SKM-1 treated with dmso at 0.1 percent for 144 hours (cell line): ENCODE data around the gene ELL.

ENCODE experiments used
- DNase-seq: peaks from one replicate; lab custom pipeline; 2025; ENCODE audit not compliant: unreplicated experiment; lab: John Stamatoyannopoulos, UW

Gene ELL

DNA sequence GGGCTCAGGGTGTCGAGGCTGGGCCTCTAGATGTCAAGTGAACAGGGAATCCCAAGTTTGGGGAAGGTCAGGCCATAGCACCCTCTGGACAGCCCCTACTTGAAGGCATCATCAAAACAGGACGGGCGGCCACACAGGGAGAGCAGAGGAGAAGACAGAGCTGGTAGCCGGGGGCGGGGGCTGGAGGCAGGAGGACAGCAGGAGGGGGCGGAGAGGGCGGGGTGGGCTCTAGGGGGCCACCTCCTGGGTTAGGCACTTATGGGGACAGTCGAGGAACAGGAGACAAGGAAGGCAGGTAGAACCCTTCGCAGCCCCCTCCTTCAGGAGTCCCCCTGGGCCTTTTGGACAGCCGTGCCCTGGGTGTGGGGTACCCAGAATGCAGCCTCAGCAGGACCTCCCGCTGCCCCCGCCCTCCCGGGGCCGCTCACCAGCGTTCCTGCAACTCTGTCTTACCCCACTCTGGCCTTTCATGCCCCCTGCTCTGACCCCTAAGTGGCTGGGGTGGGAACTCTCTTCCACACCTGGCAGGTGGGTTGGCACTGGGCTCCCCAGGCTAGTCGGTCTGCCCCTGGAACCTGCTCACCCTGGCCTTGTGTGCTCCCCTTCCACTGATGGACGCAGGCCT, 96.9 kb downstream of the ELL start:
- DNase-seq: no peak

DNA sequence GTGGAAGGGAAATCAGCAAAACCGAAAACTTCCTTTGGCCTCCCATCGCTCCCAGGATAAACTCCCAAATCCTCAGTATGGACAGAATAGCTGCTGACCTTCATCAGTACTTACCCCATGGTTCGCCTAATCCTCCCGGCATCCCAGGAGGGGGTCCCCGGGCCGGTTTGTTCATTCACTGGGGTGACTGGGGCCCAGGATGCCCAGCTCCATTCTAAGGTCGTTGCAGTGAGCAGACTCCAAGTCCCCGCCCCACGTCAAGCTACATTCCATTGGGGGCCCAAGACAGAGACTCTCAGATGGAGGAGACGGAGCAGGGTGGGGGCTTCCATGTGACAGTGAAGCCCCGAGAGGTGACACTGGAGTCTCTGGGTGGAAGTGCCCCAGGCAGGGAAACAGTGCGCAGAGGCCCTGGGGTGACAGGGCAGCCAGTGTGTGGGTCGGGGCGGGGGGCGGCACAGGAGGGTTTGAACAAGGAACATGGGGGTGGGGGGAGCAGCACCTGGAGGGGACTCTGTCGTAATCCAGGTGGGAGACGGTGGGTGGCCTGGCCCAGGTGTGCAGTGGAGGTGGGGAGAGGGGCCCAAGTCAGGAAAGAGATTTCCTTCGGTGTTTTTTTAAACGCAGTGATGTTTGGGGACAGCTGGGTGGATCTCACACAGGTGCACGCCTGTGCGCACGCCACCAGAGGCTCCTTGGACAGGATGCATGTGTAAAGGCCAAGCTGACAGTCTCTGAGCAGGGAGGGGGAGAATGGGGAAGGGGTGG, 97.6 kb downstream of the ELL start:
- DNase-seq: no peak

DNA sequence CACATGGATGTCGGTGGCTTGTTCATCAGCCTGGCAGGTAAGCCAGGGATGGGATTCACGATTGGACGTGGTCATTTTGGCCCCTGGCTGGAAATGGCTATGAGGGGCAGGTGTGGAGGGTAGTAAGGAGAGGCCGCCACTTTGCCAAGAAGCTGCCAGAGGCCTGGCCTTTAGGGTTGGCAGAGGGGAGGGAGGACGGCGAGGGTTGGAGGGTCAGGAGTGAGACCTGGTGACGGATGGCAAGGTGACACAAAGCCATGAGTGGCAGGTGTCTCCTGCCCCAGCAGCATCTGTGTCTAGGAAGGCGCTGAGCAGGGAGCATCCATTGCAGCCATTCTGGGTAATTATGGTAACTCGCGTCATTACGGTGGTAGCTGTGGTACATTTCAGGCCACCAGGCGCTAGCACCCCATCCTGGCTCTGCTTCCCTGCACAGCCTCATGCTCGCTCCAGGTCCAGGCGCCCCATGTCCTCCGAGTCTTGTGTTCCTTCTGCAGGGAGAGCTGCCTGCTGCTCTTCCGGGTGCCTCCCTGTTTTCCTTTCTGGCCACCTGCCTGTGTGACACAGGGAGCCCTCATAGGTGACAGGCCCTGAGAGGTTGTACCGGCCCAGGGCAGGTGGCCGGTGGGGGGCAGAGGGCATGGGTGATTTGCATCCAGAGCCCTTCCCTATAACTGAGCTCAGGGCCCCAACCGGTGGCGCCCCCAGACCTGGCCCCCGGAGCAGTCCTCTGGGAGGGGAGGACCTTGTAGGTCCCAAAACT, 98.4 kb downstream of the ELL start:
- no peak for DNase-seq

DNA sequence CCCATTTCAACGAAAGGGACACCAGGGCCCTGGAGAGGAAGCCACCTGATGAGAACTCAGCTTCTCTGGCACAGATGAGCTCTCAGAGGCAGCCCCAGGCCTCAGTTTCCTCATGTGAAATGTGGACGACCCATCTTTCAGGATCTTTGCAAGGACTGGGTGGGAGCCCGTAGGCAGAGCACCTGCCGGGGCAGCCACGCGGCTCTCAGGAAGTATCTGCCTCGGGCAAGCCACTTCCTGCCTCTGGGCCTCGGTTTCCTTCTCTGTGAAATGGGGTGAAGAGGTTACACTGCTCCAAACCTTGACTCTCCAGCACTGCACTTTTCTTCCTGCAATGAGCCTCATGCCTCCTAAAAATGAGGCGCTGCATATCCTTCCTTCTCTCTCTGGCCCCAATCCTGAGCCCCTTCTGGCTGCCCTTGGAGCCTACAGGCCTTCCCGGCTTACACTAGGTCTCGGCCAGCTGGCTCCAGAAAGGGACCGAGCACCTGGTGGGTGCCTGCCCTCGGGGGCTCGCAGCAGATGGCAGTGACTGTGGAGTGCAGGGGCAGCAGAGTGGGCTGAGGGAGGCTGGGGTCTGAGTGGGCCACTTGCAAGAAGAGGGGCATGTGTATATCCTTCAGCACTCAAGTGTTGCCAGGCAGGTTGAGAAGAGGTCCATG, 99.2 kb downstream of the ELL start:
- no peak for DNase-seq

GRCh38 chr19:18421371-18421959, 100.4 kb downstream of the ELL start:
- no peak for DNase-seq

GRCh38 chr19:18420930-18421329, 100.9 kb downstream of the ELL start:
- no peak for DNase-seq

- no peak for DNase-seq
Observed at GRCh38 chr19:18419699-18420460, 102.0 kb downstream of the ELL start.

DNA sequence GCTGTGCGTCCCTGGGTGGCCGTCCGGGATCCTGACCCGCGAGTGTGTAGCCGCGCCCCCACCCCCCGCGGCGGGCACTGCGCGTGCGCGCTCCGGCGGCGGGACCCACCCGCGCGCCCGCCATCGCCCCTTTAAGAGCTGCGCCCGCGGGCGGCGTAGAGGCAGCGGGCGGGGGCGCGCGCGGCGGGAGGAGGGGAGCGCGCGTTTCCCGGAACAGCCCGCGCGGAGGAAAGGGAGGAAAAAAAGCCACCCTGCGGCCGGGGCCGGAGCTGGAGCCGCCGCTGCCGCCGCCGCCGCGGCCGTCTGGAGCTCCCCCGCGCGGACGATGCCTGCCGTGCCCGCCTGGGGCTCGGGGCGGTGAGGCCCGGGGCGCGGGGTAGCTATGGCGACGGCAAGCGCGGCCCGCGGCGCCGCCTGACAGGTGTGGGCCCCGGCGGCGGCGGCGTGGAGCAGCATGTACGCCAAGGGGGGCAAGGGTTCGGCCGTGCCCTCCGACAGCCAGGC, 102.6 kb downstream of the ELL start, which contains the start of gene SSBP4:
Gene SSBP4 (plus strand): TSS at position 204 of the 504 bp plus-strand sequence. CDS start 251 bp downstream, at position 455.
- peak; percentile 83 for DNase-seq

GRCh38 chr19:18418483-18419194, 103.2 kb downstream of the ELL start:
- no peak for DNase-seq

DNA sequence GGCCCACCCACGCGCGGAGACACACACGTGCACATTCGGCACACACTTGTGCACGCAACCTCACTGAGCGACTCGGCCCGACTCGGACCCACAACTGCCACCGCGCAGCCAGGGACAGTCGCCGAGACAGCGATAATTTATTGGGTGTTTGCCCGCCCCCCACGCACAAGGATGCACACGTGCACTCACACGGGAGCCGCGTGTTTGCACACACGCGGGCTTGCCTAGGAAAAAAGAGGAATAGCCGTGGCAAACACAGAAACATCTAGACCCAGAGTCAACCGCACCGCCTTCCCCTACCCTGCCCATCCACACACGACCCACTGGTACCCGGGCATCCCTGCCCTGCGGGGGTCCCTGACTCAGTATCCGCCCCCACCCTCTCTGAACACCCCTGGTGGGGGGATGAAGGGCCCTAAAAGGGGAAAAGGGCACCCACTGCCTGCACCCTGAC, 103.8 kb downstream of the ELL start:
- DNase-seq: no peak

- peak; percentile 82 for DNase-seq
Observed at GRCh38 chr19:18417250-18418028, 104.4 kb downstream of the ELL start.

DNA sequence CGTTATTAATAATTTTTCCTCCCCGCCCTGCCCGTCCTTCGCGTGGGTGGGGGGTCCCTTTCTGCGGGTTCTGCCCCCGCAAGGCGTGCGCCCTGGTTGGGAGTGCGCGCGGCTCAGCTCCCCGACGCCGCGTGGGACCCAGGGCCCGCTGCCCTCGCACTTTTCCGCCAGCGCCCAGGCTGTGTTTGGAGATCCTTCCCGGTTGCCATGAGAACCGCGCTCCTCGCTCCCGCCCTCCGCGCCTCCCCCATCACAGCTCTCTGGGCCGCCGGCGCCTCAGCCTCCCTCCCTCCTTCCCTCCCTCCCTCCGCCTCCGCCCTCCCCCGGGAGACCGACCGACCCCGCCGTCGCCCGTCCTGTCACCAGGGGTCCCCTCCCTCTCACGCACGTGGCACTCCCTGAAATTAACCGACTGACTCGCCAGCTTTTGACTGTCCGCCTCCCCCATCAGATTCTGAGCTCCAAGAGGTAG, 105.1 kb downstream of the ELL start:
- peak; percentile 82 for DNase-seq

DNA sequence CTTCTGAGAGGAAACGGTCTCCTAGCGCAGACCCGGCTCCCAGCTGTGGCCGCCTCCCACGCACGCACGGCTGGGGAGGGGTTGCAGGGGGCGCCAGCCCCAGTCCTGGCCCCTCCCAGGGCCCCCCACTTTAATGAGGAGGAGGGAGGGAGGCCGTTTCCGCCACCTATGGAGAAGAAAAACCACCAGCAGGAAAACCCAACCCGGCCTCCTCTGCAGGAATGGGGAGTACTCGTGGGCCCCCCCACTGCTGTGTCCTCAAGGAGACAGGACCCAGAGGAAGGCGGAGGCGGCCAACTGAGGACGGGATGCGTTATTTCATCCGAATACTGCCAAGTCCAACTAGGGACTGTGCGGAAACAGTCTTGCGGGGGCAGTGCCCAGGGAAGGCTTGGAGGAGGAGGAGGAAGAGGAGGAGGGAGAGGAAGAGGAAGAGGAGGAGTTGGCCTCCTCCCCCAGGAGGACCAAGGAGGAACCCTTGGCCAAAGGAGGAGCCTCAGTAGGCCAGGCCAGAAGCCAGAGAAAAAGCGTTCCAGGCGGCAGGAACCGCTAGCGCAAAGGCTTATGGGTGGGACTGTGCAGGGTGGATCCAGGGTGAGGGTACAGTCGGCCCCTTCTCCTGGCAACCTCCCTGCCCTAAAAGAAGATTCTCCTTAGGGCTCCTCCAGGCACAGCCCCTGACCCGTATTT, 106.5 kb downstream of the ELL start:
- peak; percentile 81 for DNase-seq

- peak; percentile 30 for DNase-seq
Observed at GRCh38 chr19:18414504-18415177, 107.2 kb downstream of the ELL start.

DNA sequence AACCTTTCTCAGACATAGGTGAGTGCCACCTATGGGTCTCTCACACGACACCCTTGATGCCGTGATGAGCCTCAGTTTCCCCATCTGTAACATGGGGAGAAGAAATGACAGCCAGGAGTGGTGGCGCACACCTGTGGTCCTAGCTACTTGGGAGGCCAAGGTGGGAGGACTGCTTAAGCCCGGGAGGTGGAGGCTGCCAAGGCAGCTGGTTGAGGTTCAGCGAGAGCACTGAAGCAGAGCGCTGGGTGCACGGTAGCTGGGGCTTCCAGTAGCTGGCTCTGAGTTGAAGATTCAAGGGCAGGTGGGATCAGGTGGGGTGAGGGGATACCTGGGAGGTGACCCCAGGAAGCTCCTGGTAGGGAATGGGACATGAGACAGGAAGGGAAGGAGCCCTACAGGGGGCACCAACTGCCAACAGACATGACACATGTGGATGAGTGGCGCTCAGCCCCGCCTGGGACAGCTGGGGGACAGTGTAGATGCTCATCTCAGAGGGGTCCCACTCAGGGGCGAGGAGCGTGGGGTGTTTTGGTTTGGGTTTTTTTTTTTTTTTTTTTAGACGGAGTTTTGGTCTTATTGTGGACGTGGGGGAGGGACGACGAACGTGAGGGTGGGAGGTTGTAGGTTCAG, 109.1 kb downstream of the ELL start:
- DNase-seq: no peak

DNA sequence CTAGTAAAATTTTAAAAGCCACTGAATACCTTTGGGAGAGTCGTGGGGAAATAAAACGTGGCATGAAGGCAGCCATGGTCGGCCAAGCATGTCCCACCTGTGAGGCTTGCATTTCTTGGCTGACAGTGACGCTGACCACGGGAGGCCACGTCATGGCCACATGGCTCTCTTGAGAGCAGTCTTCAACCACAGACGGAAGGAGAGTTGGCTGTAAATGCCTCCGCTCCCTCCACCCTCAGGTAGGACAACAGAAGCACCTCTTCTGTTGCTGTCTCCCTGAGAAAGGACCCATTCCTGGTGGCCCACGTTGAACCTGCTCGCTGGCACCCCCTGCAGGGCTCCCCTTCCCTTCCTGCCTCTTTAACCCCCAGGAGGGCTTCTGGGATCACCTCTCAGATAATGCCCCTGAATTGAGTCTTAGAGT, 113.8 kb downstream of the ELL start:
- DNase-seq: peak; percentile 19

GRCh38 chr19:18406749-18407148, 115.1 kb downstream of the ELL start:
- no peak for DNase-seq
